ENCODE results near the gene KCNT2. TPM values are rescaled to one million over a fixed set of nuclear protein-coding genes. Genes with fewer than 3 reads are reported as not detected.
A peak's percentile ranks its signal among the peaks of the same experiment; 100 is the strongest.

The KCNT2 gene
- polyA plus RNA-seq, 1 of the 3 experiments (the other 2 are of a cell fraction): 0.56 TPM

DNA sequence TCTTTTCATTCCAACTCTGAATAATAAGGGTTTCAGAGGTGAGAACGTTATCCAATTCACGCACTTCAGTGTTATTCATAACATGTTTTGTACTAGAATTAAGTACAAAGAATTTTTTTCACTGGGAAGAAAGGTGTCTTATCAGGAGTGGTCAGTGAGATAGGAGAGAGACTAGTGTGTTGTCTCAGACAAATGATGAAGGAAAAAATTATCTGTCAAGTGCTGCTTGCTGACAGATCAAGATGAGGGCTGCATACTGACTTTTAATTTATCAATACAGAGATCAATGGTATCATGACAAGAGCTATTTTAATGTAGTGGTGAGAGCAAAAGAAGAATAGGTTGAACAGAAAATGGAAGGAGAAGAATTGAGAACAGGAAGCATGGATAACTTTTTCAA is 402.4 kb downstream of the KCNT2 start:
- Histone ChIP-seq H3K4me2 (no peak overlapping the region), H3K36me3 (replicated peaks in 1 of 2; ENCODE audit: control insufficient read depth in 1 of 2, insufficient read depth in 2 of 2, low read length in 1 of 2) (no peaks in the 10 kb centered on the region), H4K20me1 (ENCODE audit: insufficient read depth) (no peaks in the 10 kb centered on the region), H3K79me2 (ENCODE audit: insufficient read depth) (no peaks in the 10 kb centered on the region), H3K27me3 (ENCODE audit: insufficient read depth) (no peaks in the 10 kb centered on the region), H3K4me1 (ENCODE audit: control insufficient read depth in 1 of 2, insufficient read depth in 2 of 2, low read depth in 1 of 2, low read length in 1 of 2) (peaks cover 0 to 2% of the 10 kb centered on the region in 2 experiments; a peak in 2 of 4 replicates), H3K27ac (ENCODE audit: low read depth in 2 of 2, low read length in 1 of 2) (no peak overlapping the region), H3K9me3 (no peaks in the 10 kb centered on the region), H3F3A (replicated peaks; ENCODE audit: insufficient read depth) (no peaks in the 10 kb centered on the region), H3K4me3 (ENCODE audit: low read depth in 2 of 2, low read length in 1 of 2) (no peak overlapping the region), H2AFZ (ENCODE audit: low read depth) (no peak overlapping the region), H3K9me2 (no peaks in the 10 kb centered on the region), H3K9ac (no peak overlapping the region)
- WGBS (ENCODE audit: low lambda C conversion rate): 79% methylated on average over 2 of the region's 2 CpGs
- ChIA-PET POLR2A (no interaction called here), CTCF (no interaction called here)
- TF ChIP-seq SMC3 (IDR thresholded peaks at IDR 0.05; ENCODE audit: low read depth, low read length): no peak
- no peak for TF ChIP-seq FOSL2 (IDR thresholded peaks at IDR 0.05; ENCODE audit: borderline replicate concordance, low read depth)
- TF ChIP-seq FOXJ3 (CRISPR knock-in tag; IDR thresholded peaks at IDR 0.05): no peak
- TF ChIP-seq, protein P1, sequence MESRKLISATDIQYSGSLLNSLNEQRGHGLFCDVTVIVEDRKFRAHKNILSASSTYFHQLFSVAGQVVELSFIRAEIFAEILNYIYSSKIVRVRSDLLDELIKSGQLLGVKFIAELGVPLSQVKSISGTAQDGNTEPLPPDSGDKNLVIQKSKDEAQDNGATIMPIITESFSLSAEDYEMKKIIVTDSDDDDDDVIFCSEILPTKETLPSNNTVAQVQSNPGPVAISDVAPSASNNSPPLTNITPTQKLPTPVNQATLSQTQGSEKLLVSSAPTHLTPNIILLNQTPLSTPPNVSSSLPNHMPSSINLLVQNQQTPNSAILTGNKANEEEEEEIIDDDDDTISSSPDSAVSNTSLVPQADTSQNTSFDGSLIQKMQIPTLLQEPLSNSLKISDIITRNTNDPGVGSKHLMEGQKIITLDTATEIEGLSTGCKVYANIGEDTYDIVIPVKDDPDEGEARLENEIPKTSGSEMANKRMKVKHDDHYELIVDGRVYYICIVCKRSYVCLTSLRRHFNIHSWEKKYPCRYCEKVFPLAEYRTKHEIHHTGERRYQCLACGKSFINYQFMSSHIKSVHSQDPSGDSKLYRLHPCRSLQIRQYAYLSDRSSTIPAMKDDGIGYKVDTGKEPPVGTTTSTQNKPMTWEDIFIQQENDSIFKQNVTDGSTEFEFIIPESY (IDR thresholded peaks at IDR 0.05; ENCODE audit: borderline replicate concordance, low read depth): no peak
- DNase-seq: no peak

DNA sequence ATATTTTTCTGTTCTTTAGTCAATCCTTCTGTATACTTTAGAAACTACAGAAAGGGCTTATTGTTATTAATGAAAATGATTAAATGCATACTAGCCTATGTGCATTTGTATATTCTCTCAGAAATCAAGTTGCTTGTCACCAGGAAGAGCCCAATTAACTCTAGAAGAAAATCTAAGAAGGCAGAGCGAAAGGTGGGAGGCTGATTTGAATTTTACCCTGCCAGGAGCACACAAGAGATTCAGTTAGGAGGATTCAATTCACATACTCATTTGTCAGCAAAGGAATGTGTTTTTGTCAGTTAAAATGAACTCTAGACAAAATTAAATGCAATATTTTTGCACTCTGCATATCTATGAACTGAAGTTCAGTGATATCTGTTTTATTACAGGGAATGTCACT is 411.8 kb downstream of the KCNT2 start:
- 96% methylated on average over 1 of the region's 1 CpG for WGBS (ENCODE audit: low lambda C conversion rate)

DNA sequence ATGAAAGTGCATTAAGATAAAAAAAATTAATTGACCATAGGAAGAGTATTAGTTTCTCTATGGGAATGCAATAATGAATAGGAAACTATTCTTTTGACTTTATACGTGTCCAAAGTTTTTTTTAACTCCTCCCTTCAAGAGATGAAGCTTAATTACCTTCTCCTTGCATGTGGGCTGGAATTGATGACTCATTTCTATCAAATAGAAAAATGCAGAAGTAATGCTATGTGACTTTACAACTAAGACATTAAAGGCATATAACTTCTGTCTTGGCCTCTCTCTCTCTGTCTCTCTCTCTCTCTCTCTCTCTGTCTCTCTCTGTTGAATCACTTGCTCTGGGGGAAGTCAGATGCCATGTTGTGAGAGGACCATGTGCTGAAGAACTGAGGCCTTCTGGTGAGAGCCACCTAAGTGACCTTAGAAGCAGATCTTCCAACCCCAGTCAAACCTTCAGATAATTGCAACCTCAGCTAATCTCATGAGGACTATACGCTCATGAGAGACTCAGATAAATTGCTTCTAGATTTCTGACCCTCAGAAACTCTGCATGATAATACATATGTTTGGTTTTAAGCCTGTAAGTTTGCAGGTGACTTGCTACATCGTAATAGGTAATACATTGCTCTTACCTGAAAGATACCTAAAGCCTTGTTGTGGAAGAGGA is 414.2 kb downstream of the KCNT2 start:
- H3K9me2 ChIP-seq: no peaks in the 10 kb centered on the region
- no peak overlapping the region for H2AFZ ChIP-seq (ENCODE audit: low read depth)
- POLR2A ChIA-PET: no interaction called here
- CTCF ChIA-PET: no interaction called here
- no peaks in the 10 kb centered on the region for H3K36me3 ChIP-seq (replicated peaks in 1 of 2; ENCODE audit: control insufficient read depth in 1 of 2, insufficient read depth in 2 of 2, low read length in 1 of 2)
- no peak overlapping the region for H3K27ac ChIP-seq (ENCODE audit: low read depth in 2 of 2, low read length in 1 of 2)
- no peak overlapping the region for H3K4me3 ChIP-seq (ENCODE audit: low read depth in 2 of 2, low read length in 1 of 2)
- no peaks in the 10 kb centered on the region; a peak in 2 of 4 replicates for H3K4me1 ChIP-seq (ENCODE audit: control insufficient read depth in 1 of 2, insufficient read depth in 2 of 2, low read depth in 1 of 2, low read length in 1 of 2)
- no peak overlapping the region for H3K9ac ChIP-seq
- no peaks in the 10 kb centered on the region for H3F3A ChIP-seq (replicated peaks; ENCODE audit: insufficient read depth)
- no peaks in the 10 kb centered on the region for H3K27me3 ChIP-seq (ENCODE audit: insufficient read depth)
- no peaks in the 10 kb centered on the region for H3K79me2 ChIP-seq (ENCODE audit: insufficient read depth)
- 53% methylated on average over 3 of the region's 3 CpGs for WGBS (ENCODE audit: low lambda C conversion rate)
- no peaks in the 10 kb centered on the region for H4K20me1 ChIP-seq (ENCODE audit: insufficient read depth)
- DNase-seq: no peak
- H3K4me2 ChIP-seq: no peak overlapping the region
- H3K9me3 ChIP-seq: no peaks in the 10 kb centered on the region
- TF ChIP-seq RXRA (IDR thresholded peaks at IDR 0.05; ENCODE audit: borderline replicate concordance, low read depth): no peak
- no peak; the same call in 1 of the 2 replicates for TF ChIP-seq JUND (IDR thresholded peaks at IDR 0.05)
- TF ChIP-seq, protein P2, sequence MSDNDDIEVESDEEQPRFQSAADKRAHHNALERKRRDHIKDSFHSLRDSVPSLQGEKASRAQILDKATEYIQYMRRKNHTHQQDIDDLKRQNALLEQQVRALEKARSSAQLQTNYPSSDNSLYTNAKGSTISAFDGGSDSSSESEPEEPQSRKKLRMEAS (IDR thresholded peaks at IDR 0.05; ENCODE audit: low read depth): no peak
- no peak for TF ChIP-seq GABPA (IDR thresholded peaks at IDR 0.05; ENCODE audit: low read depth)
- TF ChIP-seq, protein P3, sequence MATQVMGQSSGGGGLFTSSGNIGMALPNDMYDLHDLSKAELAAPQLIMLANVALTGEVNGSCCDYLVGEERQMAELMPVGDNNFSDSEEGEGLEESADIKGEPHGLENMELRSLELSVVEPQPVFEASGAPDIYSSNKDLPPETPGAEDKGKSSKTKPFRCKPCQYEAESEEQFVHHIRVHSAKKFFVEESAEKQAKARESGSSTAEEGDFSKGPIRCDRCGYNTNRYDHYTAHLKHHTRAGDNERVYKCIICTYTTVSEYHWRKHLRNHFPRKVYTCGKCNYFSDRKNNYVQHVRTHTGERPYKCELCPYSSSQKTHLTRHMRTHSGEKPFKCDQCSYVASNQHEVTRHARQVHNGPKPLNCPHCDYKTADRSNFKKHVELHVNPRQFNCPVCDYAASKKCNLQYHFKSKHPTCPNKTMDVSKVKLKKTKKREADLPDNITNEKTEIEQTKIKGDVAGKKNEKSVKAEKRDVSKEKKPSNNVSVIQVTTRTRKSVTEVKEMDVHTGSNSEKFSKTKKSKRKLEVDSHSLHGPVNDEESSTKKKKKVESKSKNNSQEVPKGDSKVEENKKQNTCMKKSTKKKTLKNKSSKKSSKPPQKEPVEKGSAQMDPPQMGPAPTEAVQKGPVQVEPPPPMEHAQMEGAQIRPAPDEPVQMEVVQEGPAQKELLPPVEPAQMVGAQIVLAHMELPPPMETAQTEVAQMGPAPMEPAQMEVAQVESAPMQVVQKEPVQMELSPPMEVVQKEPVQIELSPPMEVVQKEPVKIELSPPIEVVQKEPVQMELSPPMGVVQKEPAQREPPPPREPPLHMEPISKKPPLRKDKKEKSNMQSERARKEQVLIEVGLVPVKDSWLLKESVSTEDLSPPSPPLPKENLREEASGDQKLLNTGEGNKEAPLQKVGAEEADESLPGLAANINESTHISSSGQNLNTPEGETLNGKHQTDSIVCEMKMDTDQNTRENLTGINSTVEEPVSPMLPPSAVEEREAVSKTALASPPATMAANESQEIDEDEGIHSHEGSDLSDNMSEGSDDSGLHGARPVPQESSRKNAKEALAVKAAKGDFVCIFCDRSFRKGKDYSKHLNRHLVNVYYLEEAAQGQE (IDR thresholded peaks at IDR 0.05; ENCODE audit: low read depth, low read length): no peak
- no peak for TF ChIP-seq RAD21 (IDR thresholded peaks at IDR 0.05; ENCODE audit: low read length)
- TF ChIP-seq, protein P4, sequence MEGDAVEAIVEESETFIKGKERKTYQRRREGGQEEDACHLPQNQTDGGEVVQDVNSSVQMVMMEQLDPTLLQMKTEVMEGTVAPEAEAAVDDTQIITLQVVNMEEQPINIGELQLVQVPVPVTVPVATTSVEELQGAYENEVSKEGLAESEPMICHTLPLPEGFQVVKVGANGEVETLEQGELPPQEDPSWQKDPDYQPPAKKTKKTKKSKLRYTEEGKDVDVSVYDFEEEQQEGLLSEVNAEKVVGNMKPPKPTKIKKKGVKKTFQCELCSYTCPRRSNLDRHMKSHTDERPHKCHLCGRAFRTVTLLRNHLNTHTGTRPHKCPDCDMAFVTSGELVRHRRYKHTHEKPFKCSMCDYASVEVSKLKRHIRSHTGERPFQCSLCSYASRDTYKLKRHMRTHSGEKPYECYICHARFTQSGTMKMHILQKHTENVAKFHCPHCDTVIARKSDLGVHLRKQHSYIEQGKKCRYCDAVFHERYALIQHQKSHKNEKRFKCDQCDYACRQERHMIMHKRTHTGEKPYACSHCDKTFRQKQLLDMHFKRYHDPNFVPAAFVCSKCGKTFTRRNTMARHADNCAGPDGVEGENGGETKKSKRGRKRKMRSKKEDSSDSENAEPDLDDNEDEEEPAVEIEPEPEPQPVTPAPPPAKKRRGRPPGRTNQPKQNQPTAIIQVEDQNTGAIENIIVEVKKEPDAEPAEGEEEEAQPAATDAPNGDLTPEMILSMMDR (IDR thresholded peaks at IDR 0.05): no peak
- no peak for TF ChIP-seq EP300 (IDR thresholded peaks at IDR 0.05; ENCODE audit: borderline replicate concordance in 1 of 2, low read depth in 1 of 2, low read length in 1 of 2)

More for the DNA sequence above, 411.8 kb downstream of the KCNT2 start:
- Histone ChIP-seq H3K36me3 (replicated peaks in 1 of 2; ENCODE audit: control insufficient read depth in 1 of 2, insufficient read depth in 2 of 2, low read length in 1 of 2) (no peaks in the 10 kb centered on the region), H3K9me3 (no peaks in the 10 kb centered on the region), H3K27me3 (ENCODE audit: insufficient read depth) (no peaks in the 10 kb centered on the region), H3F3A (replicated peaks; ENCODE audit: insufficient read depth) (no peaks in the 10 kb centered on the region), H3K4me3 (ENCODE audit: low read depth in 2 of 2, low read length in 1 of 2) (no peak overlapping the region), H3K4me2 (no peak overlapping the region), H3K4me1 (ENCODE audit: control insufficient read depth in 1 of 2, insufficient read depth in 2 of 2, low read depth in 1 of 2, low read length in 1 of 2) (no peaks in the 10 kb centered on the region; a peak in 2 of 4 replicates), H3K27ac (ENCODE audit: low read depth in 2 of 2, low read length in 1 of 2) (no peak overlapping the region), H3K79me2 (ENCODE audit: insufficient read depth) (no peaks in the 10 kb centered on the region), H2AFZ (ENCODE audit: low read depth) (0 out of 2 replicates have a peak overlapping the region, but pooled peaks have one; percentile 14), H4K20me1 (ENCODE audit: insufficient read depth) (no peaks in the 10 kb centered on the region), H3K9me2 (no peaks in the 10 kb centered on the region), H3K9ac (no peak overlapping the region)
- TF ChIP-seq POLR2AphosphoS5 (IDR thresholded peaks at IDR 0.05; ENCODE audit: low read depth, low read length) (no peak), YY1 (IDR thresholded peaks at IDR 0.05; ENCODE audit: low read depth) (no peak)
- ChIA-PET POLR2A (no interaction called here), CTCF (interaction anchor here (1.2 kb wide), 1 partner anchor 12 kb away, joined by 3 read pairs; no protein-coding TSS in a partner anchor)
- DNase-seq: no peak
